HG03571 (cell line): Measurements from ENCODE around the gene PCDH7.

Experiments used
- ATAC-seq: cut with Tn5 transposase; IDR thresholded peaks from one replicate; pipeline ENCODE4 v1.9.1; 2021; ENCODE audit not compliant: unreplicated experiment

Gene PCDH7

GRCh38 chr4:30726090-30726675 lies 6.0 kb downstream of the PCDH7 start:
- ATAC-seq: no peak

GRCh38 chr4:30727409-30727808 lies 7.2 kb downstream of the PCDH7 start:
- no peak for ATAC-seq

GRCh38 chr4:30728311-30728710 lies 8.1 kb downstream of the PCDH7 start:
- no peak for ATAC-seq

GRCh38 chr4:30743897-30744296 lies 23.7 kb downstream of the PCDH7 start:
- ATAC-seq: no peak

GRCh38 chr4:30744386-30744785 lies 24.2 kb downstream of the PCDH7 start:
- ATAC-seq: no peak

- no peak for ATAC-seq
Measured at GRCh38 chr4:30744957-30745640, 24.9 kb downstream of the PCDH7 start.

- ATAC-seq: no peak
Measured at GRCh38 chr4:30746735-30747134, 26.6 kb downstream of the PCDH7 start.

- ATAC-seq: no peak
Measured at GRCh38 chr4:30753316-30753715, 33.1 kb downstream of the PCDH7 start.

GRCh38 chr4:30754021-30754420 lies 33.9 kb downstream of the PCDH7 start:
- no peak for ATAC-seq

- ATAC-seq: no peak
Measured at GRCh38 chr4:30755346-30755745, 35.2 kb downstream of the PCDH7 start.

GRCh38 chr4:30756553-30756952 lies 36.4 kb downstream of the PCDH7 start:
- ATAC-seq: no peak

GRCh38 chr4:30757357-30757756 lies 37.2 kb downstream of the PCDH7 start:
- ATAC-seq: no peak

- ATAC-seq: no peak
Measured at GRCh38 chr4:30760551-30760950, 40.4 kb downstream of the PCDH7 start.

GRCh38 chr4:30763321-30763727 lies 43.2 kb downstream of the PCDH7 start:
- no peak for ATAC-seq

GRCh38 chr4:30765022-30765421 lies 44.9 kb downstream of the PCDH7 start:
- no peak for ATAC-seq

GRCh38 chr4:30767147-30767845 lies 47.1 kb downstream of the PCDH7 start:
- no peak for ATAC-seq

GRCh38 chr4:30768277-30768676 lies 48.1 kb downstream of the PCDH7 start:
- no peak for ATAC-seq

- no peak for ATAC-seq
Measured at GRCh38 chr4:30769093-30769492, 48.9 kb downstream of the PCDH7 start.

GRCh38 chr4:30770049-30770549 lies 49.9 kb downstream of the PCDH7 start:
- no peak for ATAC-seq

GRCh38 chr4:30770812-30771211 lies 50.6 kb downstream of the PCDH7 start:
- ATAC-seq: no peak

- ATAC-seq: no peak
Measured at GRCh38 chr4:30776451-30776850, 56.3 kb downstream of the PCDH7 start.

- ATAC-seq: no peak
Measured at GRCh38 chr4:30776921-30777415, 56.8 kb downstream of the PCDH7 start.
